HG03060 (cell line): ENCODE data around the gene TRIO.

Experiments used
- ATAC-seq: cut with Tn5 transposase; IDR thresholded peaks from one replicate; pipeline ENCODE4 v1.9.1; 2021; ENCODE audit warnings: low read depth, moderate number of reproducible peaks; ENCODE audit not compliant: unreplicated experiment

TRIO gene

DNA sequence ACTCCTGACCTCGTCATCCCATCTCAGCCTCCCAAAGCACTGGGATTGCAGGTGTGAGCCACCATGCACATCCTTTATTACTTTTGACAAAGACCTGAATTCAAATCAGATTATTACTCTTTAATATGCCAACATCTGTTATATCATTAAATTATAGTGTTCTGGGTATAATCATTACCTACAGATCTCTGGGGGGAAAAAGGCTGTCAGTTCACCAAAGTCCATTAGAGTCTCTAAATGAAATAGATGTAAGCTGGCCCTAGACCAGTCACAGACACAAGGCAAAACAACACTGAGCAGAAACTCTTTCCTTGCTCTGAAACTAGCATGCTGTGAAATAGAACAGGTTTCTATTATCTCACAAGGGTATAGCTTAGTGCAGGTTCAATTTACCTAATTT, 21.6 kb upstream of the TRIO start:
- ATAC-seq: no peak

DNA sequence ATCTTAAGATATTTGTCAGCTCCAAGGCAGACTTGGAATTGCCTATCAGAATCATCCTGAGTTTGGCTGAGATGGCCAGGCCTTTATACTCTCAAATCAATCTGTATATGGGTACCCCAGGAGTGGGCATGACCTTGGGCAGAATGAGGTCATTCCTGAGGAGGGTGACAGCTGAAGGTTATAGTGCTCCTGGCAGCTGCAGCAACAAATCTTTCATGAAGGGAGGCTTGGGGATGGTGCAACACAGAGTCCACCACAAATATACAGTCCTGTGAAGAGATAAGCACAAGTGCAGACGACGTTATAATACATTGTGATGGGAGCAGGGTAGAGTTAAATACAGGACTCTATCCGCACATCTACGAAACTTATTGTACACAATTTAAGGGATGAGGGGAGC, 21.1 kb upstream of the TRIO start:
- no peak for ATAC-seq

GRCh38 chr5:14123551-14123950, 19.6 kb upstream of the TRIO start:
- ATAC-seq: no peak

DNA sequence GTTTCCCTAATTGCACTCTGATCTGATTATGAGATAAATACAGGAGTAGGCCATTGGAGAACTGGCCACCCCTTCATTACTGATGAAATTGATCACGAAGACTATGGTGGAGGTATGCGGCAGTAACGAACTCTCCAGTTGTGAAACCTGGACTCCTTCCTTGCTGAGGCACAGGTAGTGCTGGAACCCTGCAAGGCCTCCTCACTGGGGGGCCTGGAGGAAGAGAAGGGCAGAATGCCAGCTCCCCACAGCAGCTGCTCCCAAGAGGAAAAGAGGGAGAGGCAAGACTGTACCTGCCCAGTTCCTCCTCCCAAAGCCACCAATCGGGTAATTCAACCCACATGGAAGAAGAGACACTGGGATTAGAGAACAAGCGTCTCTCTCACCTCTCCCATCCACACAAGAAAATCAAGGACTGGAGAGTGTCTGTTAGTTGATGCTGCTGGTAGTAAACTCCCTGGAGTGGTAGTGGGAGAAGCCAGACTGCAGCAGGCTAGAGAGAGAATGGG, 19.1 kb upstream of the TRIO start:
- ATAC-seq: no peak

DNA sequence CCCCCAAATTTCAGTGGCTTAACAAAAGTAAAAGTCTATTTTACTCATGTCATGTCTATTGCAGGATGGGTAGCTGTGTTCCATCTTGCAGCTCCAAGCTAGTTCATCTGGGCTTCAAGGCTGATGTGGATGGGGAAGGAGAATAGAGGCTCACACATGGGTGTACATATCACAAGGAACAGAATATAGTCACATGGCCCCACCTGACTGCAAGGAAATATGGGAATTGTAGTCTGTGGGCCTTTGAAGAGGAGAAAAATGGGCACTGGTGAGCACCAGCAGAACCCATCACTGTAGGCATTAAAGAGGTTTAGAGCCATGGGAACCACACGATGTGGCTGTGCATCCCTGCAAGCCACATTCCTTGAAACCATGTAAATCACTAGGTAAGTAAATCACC, 17.9 kb upstream of the TRIO start:
- no peak for ATAC-seq

GRCh38 chr5:14127587-14127986, 15.6 kb upstream of the TRIO start:
- no peak for ATAC-seq

DNA sequence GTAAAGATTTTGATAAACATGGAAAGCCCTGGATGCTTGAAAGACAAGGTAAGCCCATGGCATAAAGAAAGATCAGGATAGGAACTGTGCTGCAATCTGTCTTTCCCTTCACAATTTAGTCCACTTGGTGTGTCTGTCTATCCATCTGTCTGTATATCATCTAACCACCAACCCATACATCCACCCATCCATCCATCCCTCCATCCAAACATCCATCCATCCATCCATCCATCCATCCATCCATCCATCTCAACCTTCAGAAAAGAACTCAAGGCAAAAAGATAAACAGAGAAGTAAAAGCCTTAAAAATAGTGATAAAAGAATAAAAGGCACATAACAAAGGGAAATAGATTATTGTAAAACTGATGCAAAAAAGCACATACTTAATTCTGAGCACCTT, 15.1 kb upstream of the TRIO start:
- no peak for ATAC-seq

DNA sequence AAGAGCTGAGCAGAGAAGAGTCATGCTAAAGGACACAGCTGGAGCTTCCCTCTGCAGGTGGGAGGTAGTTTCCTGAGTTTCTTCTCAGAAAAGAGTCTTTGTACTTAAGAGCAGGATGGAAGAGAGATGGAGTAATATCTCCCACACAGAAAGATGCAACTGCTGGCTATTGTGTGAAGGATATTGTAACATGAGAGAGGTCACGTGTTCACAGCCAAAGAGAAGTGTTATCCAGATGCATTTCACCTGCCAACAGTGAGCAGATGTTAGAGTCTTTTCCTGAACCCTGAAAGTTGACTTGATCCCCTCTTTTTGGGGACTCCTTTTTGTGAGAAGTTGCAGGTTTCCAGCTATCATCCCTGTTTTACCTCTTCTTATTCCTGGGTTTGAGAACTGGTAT, 14.0 kb upstream of the TRIO start:
- no peak for ATAC-seq

DNA sequence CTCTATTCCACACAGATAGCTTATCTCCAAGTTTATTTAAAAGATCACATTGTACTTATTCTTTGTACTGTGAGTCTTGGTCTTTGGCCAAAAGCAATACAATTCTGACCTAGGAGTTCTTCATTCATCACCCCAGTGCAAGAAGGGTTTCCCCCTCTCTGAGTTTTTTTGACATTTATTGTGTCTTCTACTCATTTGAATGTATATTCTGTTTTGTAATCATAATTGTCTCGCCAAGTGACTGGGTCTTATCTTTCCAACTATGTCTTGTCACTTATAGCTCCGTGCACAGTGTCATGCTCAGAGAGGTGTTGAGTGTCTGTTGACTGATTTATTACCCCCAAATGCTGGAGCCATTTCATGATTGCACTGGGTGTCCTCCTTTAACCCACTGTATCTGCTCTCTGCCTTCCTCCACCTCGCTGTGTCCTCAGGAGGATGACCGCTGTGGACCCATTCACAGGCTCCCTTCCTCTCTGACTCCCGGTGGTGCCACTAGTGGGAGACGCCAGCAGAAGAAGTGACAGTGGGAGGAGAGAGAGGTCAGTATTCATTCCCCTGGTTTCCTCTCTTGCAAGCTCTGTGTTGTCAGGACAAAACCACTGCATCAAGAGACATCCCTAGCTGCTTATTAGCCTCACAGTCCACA, 11.2 kb upstream of the TRIO start:
- ATAC-seq: no peak

DNA sequence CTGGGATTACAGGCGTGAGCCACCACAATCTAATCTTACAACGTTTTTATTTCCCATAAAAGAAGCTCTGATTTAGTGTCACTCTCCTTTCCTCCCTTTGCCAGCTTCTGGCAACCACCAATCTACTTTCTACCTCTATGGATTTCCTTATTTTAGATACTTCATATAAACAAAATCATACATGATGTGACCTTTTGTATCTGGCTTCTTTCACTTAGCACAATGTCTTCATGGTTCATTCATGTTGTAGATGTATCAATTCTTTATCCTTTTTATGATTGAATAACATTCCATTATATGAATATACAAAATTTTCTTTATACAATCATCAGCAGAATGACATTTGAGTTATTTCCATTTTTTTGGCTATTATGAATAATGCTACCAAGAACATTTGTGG, 9.7 kb upstream of the TRIO start:
- no peak for ATAC-seq

DNA sequence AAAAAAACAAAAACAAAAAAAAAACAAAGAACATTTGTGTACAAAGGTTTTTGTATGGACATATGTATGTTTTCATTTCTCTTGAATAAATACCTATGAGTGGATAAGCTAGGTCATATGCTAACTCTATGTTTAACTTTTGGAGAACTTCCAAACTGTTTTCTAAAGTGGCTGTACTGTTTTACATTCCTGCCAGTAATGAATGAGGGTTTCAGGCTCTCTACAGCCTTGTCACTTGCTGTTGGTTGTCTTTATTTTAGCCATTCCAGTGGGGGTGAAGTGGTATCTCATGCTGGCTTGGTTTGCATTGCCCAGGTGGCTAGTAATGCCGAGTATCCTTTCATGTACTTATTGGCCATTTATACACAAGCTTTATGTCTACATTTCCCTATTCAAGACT, 9.1 kb upstream of the TRIO start:
- ATAC-seq: no peak

DNA sequence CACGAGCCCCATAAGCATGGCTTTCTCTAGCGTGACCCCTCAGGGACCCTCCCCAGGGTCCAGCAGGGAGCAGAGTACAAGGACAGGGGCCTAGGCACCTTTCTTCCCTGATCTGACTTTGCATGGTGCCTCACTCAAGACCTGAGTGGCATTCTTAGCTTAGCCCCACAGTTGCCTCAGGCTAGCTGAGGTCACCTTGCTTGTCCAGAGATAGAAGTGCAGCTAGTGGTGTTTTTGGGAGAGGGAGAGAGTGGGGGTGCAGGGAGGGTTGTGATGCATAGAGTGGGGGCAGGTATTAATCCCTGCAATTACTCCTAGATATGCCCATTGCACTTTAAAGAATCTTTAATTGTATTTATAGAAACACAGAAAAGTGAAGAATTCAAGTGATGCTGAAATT, 8.4 kb upstream of the TRIO start:
- no peak for ATAC-seq

- no peak for ATAC-seq
Measured at GRCh38 chr5:14135621-14136020, 7.5 kb upstream of the TRIO start.

DNA sequence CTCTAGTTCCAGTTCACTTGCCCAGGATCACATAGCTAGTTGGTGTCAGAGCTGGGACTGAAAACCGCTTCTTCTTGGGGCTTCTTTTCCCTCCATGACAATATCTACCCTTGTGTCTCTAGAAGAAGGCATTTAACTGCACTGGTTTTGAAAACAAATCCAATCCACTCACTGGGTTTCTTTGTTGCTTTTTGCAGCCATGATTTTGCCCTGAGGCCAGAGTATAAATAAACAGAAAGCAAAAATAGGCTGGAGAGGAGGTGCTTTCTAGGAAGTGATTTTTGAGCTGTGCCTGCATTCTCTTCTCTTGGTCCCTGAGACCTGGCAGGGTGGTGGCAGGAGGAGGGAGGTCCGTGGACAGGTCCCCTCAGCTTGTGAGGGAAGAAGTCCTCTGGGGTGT, 6.9 kb upstream of the TRIO start:
- no peak for ATAC-seq

DNA sequence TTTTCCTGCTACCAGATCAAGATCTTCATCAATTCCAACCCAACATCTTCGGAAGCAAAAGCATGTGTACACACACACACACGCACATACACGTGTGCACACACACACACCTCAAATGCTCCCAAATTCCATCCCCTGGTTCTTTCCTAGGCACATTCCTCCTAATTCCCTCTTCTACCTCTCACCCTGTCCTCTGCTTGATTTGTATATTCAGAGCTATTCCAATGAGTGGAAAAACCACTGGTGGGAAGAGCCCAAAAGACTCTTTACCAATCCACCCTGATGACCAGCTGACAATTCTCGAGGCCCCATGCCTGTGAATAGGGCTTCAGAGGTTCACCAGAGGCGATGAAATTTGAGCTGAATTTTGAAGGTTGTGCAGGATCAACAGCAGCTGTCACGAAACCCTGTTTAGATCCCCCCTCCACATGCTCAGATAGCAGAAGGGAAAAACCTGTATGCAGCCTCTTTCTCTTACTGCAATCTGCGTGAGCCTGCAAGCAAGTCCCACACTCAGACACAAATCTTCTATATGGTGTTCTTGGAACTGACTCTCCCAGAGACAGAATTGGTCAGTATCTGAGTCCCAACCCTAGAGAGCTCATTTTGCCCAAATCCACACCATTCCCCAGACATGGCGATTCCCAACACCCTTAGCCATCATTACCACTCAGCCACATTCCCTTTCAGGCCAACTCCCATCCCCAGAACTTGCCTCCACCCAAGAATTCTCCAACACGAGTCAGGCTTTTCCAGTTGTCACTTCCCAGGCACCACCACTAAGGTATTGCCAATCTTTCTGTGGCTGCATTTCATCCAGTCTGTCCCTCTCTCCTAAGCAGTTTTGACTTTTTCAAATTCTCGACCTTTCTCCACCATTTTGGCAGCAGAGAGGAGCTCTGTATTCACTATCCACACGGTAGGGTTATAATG, 4.3 kb upstream of the TRIO start:
- no peak for ATAC-seq

DNA sequence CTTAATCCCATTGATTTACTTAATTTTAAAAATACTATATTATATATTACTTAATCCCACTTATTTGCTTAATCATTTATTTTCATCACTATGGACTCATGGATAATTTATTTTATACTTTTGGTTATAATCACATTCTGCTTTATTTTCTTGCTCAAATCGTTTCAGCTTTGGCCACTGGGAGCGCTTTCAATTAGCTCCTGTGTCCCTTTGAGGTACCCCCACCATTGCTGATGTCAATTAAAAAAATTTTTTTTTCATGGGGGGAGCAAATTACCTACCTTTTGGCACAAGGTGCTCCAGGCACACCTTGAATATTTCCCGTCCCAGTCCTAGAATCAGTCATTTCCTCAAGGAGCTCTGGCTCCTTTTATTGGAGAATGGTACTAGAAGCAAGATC, 1.4 kb upstream of the TRIO start:
- no peak for ATAC-seq

GRCh38 chr5:14142202-14142826, 828 bp upstream of the TRIO start:
- no peak for ATAC-seq

DNA sequence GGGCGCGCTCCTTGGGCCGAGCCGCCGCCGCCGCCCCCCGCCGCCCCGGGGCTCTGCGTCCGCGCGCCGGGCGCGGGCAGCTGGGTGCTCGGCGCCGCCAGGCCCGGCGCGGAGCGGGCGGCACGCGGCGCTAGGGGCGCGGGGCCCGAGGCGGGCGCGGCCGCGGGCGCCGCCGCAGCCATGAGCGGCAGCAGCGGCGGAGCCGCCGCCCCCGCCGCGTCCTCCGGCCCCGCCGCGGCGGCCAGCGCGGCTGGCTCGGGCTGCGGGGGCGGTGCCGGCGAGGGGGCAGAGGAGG, 351 bp downstream of the TRIO start:
- ATAC-seq: no peak

- no peak for ATAC-seq
Measured at GRCh38 chr5:14143841-14144585, 871 bp downstream of the TRIO start.

- peak; percentile 72 for ATAC-seq
Measured at GRCh38 chr5:14144586-14145434, 1.7 kb downstream of the TRIO start.
